ENCODE data around the gene VIPR2.

The VIPR2 gene

DNA sequence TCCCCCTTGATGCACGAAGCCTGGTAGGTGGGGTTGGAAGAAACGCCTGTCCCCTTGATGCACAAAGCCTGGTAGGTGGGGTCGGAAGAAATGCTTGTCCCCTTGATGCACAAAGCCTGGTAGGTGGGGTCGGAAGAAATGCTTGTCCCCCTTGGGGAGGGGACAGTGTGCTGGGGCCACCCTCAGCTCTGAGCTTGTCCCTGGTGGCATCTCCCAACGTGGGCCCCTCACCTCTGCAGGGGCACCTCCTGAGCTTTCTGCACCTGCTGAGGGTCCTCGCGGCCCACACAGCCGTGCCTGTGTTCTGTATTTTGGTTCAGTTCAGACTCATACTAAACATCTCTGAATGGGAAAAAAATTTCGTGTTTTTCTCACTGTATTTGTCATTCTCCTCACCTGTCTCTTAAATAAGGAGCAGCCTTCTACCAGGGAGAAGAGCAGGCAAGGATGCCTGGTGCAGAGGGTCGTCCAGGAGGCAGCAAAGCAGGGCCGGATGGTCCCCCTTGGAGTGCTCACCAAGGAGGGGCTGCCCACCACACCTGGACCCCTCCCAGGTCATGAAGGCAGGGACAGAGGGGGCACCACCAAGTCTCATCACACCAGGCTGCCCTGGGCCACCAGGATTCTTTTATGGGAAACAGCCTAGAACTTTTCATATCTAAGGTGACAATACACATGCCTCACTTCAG lies 24.7 kb downstream of the VIPR2 start:
- DNase-seq (ENCODE audit: low read depth): no peak

DNA sequence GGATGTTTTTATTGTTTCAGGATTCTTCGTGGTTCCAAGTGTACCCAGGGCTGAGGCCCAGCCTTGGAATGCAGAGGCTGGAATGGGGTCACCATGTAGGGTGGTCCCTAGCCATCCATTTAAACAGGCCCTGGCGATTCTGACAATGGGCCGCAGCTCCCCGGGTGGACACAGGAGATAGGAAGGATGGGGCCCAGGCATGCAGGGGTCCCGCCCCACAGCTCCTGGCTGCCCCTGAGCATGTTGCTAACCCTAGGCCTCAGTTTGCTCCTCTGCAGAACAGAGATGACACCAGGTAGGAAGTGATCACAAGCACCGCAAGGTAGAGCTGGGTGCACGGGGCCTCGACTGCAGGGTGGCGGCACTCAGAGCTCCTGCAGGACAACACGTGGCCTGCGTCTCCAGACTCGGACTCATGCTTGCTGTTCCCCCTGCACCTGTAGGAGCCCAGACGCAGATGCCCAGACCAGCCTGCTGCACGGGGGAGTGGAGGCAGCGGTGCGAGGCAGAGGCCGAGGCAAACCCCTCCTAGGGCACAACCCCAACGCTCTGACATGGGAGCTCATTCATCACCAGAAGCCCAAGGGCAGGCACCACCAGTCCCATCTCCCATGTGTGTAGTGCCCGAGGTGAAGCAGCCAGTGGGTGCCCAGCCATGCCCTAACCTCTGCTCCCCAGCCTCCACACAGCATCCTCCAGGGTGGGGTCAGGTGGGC lies 25.5 kb downstream of the VIPR2 start:
- DNase-seq (ENCODE audit: low read depth): no peak

DNA sequence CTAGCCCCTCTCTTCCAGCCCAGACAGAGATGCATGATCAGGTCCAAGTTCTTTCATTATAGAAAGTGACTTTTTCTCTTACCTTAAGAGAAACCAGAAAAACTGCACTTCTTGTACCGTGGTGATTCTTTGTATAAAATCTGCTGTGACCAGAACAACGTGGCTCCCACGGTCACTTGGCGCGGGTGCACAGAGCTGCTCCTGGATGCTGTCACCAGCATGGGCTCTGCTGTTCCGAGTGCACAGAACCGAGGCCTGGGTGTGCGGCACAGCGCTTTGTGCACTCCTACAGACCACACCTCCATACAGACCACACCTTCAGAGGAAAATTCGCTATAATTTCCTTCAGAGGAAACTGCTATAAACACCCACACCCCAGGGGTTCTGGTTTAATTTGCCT lies 26.0 kb downstream of the VIPR2 start:
- DNase-seq (ENCODE audit: low read depth): no peak

DNA sequence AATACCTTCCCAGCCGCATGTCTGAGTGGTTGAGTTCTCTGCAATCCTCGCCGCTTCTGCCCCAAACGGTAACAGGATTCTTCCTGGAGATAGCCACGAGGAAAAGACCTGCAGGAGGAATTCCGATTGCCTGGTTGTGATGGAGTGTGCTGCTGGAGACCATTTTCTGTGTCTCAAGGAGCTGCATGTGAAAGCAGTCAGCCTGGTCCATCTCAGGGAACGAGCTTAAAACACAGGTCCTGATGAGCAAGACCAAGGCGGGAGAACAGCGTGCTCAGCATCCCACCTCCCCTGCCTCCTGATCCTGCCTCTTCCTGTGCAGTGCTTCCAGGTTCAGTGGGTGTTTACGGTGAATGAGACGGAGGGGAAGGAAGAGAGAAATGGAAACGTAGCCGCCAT lies 26.5 kb downstream of the VIPR2 start:
- no peak for DNase-seq (ENCODE audit: low read depth)

DNA sequence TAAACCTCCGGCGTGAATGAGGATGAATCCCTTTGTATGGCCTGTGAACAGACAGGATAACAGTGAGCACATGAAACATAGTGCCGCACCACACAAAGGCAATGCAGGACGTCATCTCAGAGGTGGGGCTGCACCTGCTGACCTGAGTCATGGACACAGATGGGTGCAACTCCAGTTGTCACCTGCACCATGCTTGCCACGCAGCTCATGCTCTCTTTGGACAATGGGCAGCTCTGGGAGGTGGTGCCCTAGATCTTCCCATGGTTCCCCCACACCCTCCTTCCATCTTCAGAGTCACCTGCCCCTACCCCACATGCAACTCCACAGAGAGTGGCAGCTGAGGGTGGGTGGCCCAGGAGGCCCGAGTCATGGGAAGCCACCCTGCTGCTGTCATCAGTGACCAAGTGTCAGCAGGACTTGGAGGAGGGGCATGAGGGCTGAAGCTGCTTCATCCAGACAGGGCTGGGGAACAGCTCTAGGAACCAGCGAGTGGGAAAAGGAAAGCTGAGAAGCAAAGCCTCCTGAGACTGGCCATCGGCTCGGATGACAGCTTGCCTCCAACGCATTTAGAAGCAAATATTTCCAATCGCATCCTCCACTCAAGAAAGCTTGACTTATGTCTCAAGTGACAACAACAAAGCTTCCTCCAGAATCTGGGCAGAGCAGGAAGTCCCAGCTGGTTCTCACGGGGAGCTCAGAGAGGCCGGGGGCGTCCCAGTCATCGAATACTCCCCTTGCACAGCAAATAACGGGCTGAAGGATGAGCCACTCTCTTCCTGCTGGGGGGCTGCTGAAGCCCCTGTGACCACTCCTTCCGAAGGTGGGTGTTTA lies 27.1 kb downstream of the VIPR2 start:
- DNase-seq (ENCODE audit: low read depth): no peak

DNA sequence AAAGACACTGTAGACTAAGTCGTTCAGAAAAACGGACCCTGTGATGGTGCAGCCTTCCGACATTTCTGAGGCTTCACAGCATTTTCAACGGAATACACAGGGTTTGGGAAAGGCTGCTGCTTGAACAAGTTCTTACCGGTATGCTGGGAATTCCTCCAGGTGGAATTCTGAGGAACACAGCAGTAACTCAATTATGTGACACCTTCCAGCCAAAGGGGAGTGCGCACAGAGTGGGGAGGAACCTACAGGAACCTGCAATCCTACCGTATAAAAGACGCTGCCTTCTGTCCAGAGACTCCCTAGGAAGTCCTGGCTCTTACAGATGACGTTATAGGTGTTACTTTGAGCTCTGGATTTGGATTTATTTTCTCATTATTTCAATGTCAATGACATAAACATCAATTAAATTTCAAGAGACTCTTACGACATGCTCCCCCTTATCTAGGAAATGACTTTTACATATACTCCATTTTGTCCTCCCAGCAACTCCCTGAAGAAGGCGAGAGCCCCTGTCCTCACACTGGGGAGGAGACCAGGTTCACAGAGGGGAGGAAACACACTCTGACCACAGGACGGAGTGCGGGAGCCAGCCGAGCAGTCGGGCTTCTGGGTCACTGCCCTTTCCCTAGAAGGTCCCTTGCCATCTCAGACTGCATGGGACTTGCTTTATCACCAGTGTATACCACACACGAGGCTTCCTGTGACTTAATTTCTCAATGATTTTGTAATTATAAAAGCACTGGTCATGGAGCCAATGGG lies 27.9 kb downstream of the VIPR2 start:
- DNase-seq (ENCODE audit: low read depth): no peak

DNA sequence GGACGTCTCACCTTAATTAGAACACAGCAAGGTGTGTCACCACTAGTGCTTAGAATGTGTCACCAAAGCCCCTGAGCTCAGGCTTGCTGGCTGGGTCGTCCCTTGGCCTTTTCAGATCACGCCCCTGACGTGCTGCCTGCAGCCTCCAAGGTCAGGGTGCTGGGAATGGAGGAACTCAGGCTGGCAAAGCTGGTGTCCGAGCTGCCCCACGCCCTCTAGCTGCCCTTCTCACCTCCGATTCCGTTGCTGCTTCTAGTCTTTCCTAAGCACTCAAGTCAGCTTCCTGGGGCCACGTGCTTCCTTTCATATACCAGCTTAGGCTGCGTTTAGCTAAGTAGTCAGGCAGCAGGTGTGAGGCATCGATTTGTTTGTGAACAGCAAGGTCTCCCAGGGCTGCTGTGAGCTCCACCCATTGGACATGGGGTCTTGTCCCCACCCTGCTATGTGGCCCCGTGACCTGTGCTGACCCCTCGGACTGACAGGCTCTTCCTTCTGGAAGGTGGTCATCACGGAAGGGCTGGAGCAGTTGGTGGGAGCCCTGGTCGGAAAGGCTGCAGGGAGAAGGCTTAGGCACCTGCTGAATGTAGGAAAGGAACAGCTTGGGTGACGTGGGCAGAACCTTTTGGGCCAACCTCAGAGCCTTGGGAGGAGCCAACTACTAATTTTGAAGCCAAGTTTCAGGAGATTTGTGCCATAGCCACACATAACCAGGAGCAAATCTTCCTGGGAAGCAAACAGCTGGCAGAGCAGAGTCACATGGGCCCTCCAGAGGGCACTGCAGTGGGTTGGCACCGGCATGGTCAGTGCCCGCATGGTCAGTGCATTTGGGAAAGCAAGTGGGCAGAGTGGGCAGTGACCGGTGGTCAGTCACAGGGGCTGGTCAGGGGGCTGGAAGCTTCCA lies 28.8 kb downstream of the VIPR2 start:
- DNase-seq (ENCODE audit: low read depth): no peak

DNA sequence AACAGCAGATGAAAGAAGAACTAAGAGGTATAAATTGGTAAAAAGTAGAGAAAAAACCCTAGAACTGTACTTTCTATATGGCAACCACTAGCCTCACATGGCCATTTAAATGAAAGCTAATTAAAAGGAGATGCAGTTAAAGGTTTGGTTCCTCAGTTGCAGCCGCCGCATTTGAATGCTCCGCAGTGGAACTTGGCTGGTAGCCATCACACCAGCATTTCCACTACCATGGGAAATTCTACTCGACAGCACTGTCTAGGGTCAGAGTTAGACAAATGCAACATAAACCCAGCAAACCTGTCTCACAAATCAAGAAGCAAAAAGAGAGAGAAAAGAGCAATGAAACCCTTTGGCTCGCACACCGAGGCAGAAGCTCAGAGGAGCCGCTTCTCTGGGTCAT lies 29.7 kb downstream of the VIPR2 start:
- DNase-seq (ENCODE audit: low read depth): no peak

DNA sequence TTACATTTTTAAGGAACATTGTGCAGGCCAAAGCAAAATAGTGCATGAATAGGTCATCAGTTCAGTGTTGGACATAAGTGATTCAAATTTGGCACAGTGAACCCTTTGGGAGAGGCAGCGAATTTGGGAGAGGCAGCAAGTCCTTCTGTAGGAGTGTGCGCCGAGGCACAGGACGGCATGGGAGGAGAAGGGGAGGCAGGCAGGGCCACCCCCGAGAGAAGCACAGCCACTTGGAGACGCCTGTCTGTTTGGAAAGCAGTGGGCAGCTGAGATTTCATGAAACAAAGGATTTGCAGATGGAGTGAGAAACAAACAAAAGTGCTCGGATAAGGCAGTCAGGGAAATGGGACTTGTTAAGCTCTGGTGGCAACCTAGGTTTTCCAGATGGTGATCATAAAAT lies 30.6 kb downstream of the VIPR2 start:
- DNase-seq (ENCODE audit: low read depth): no peak

DNA sequence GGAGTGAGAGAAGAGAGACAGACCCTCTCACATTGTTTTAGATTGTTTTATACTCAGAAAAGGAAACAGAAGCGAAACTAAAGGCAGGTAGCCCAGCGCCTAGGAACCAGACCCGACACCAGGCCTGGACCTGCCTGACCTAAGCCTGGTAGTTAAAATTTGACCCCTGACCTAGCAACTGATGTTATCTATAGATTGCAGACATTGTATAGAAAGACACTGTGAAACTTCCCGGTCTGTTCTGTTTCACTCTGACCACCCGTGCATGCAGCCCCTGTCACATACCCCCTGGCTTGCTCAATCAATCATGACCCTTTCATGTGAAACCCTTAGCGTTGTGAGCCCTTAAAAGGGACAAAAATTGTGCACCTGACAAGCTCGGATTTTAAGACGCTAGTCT lies 31.6 kb downstream of the VIPR2 start:
- DNase-seq (ENCODE audit: low read depth): no peak

DNA sequence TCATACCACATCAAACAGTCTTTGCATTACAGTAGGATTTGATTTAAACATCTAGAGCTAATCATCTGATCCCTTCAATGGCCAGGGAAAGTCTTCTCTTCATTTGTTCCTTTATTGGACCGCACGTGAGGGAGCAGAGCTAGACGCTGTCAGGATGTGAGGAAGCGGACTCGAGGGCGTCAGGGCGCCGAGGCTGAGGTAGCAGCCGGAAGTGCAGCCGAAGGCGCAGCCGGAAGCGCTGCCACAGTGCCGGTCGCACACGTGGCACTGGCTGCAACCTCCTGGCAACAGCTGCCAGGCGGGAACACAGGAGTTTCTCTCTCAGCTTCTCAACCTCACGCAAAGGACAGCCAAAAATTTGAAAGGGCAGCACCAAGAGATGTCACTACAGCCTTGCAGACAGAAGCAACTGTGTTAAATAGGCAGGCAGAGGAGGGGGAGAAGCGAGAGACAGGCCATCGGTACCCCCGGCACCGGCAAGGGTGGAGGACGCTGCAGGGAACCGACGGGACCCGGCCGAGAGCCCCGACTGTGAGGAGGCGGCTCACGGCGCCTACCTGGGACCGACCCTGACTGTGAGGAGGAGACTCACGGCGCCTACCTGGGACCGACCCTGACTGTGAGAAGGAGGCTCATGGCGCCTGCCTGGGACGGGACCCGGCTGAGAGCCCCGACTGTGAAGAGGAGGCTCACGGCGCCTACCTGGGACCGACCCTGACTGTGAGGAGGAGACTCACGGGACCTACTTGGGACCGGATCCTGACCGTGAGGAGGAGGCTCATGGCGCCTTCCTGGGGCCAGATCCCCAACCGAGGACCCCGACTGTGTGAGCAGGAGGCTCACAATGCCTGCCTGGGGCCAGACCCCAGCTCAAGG lies 32.3 kb downstream of the VIPR2 start:
- no peak for DNase-seq (ENCODE audit: low read depth)

DNA sequence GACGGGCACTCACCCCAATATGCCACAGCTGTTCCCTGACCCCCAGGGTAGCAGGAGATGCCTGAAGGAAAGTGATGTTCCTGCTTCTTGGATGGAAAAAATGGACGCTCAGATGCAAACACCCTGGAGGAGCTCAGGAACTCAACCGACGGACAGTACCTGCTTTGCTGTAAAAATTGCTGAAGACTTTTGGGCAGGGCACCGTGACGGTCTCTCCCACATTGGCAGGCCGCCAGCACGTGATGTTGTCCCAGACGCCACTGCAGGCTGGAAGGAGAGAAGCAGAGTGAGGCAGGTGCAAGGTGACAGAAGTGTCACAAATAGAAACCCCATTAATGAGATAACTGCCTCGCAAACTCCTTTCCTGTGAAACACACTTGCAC lies 35.0 kb downstream of the VIPR2 start:
- DNase-seq (ENCODE audit: low read depth): no peak

DNA sequence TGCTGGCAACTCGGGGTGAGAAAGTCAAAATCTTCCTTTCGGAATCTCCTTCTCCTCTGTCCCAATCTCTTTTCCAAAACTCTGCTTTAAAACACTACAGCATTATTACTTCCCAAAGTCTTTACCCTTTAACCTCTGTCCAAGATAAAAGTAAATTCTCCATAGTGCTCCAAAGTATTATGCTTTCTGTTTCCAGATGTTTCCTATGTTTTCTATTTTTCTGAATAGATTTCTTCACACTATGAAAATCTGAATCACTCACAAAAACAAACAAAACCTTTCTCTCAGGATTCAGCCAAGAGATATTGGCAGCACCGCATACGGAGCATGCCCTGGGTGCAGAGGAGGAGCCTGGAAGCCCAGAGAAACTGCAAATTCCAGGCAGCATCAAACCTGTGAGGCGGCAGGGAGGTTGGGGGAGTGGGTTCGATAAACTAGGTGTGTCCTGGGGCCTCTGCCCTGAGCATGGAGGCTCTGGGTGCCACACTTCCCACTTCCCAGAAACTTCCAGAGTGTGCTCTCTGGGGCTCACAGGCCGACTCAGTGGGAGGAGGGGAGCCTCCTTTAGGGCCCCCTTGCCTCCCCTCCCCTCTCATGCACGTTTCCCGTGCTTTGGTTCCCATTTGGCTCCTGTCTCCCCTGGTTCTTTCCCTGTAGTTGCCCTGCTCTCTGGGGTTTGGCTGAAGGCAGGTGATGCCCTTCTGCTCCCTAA lies 35.6 kb downstream of the VIPR2 start:
- no peak for DNase-seq (ENCODE audit: low read depth)

DNA sequence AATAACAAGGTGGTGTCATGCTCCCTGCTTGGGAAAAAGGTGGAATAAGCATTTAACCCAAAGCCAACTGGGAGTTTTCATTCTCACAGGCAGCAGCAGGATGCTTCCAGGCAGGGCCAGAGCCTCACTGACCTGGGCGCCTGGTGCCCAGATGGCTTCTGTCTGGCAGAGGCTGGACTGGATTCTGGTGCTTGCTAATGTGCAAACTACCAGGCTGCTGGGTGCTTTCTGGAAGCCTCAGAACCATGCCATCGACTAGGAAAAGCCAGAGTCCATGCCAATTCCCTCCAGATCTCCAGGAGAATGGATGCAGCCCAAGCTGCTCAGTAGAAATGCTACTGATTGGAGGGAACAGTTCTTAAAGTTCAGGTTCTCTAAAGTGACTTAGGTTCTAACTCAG lies 36.2 kb downstream of the VIPR2 start:
- no peak for DNase-seq (ENCODE audit: low read depth)

DNA sequence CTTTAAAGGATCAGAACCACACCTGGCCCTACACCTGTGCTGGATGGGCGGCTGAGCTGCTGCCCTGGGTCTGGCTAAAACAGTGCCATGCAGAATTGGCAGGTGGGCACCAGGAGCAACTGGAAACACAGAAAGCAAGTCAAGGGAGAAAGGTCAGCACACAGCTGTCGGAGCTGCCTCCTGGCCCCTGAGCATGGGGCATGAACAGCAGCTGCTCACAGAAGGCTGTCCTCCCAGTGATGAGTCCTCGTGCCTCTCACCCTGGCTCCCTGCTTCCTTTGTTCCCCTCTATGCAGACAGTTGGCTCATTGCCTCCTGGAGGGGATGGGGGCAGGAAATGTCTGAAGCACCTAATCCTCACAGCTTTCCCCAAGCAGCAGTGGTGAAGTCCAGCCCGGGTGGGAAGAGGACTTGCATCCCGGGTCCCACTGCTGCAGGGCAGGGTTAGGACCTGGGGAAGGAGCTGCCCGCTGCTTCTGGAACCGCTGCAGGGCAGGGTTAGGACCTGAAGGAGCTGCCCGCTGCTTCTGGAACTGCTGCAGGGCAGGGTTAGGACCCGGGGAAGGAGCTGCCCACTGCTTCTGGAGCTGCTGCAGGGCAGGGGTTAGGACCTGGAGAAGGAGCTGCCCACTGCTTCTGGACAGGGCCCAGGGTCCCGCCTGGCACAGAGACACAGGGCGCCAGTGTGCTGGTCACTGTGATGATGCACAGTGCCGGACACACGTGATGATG lies 37.3 kb downstream of the VIPR2 start:
- DNase-seq (ENCODE audit: low read depth): no peak

DNA sequence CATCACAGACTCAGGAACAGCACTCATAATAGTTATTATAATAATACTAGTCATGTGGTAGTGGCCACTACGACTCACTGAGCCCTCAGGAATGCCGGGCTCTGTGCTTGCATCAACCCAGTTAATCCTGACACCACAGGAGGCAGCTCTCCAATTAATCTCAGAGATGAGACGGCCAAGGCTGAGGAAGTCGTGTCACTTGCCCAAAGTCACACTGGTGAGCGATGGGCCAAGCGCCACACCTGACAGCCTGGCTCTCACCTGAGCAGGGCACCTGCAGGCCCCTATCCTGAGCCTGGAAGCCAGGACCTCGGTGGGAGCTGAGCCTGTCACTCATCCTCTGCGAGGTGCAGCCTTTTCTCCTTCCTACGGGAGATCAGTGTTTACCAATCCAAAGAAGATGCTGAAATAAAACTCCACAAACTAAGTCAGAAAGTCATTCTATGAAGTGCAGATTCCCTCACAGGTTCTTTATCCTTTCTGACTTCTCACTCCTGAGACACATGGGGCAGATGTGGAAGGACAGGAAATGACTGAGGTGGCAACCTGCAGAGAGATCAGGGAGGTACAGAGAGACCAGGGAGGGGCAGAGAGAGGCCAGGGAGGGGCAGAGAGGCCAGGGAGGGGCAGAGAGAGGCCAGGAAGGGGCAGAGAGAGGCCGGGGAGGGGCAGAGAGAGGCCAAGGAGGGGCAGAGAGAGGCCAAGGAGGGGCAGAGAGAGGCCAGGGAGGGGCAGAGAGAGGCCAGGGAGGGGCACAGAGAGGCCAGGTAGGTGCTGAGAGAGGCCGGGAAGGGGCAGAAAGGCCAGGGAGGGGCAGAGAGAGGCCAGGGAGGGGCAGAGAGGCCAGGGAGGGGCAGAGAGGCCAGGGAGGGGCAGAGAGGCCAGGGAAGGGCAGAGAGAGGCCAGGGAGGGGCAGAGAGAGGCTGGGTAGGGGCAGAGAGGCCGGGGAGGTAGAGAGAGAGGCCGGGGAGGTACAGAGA lies 38.5 kb downstream of the VIPR2 start:
- DNase-seq (ENCODE audit: low read depth): no peak

DNA sequence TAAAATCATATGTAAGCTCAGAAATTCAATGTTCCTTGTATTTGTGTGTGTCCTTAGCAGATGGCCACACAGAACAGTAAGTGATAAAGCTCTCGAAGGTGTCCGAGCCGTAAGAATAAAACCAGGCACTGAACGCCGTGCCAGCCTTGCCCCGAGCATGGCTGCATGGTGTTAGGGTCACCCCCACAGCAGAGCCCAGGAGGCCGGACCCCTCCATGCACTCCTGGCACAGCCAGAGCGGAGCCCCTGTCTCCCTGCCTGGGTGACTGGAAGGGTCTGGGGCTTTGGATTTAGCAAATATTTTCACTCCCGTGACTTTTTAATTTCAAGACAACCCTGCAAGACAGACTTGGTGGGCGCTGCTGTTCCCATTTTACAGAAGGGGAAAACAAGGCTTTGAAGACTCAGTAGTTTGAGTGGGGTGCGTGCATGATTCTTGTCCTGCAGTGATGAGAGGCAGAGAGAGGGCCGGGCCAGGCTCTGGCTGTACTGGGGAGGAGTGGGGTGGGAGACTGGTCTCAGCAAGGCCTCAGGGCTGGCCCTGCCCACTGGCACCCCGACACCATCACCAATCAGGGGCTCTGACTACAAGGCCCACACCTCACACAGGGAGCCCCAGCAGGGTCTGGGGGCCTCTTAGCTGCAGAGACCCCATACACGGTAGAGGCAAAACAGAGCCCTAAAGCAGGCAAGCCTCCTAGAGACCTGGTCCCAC lies 39.4 kb downstream of the VIPR2 start:
- DNase-seq (ENCODE audit: low read depth): no peak
